ENCODE results near the gene INTS7. TPM values are rescaled to one million over a fixed set of nuclear protein-coding genes. Genes with fewer than 3 reads are reported as not detected.
"Not testable (repeated sequence)": the region's sequence is repeated elsewhere in the genome, so short reads cannot be mapped to it uniquely, and the experiment has no call there.

The INTS7 gene
- total and polyA plus RNA-seq, 2 donors from 2014 or later: 5.1 to 9.8 TPM

DNA sequence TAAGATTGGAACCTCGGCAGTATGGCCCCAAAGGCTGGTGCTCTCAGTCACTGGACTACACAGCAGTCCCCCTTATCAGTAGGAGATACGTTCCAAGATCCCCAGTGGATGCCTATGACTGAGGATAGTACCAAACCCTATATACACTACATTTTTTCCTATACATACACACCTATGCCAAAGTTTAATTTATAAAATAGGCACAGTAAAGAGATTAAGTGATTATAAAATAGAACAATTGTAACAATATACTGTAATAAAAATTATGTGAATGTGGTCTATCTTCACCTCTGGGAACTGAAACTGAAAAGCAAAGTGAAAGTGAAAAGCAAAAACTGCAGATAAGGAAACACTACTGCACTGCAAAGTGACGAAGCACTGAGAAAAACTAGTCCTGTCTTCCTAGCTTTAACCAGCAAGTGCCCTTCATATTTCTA lies 96.8 kb downstream of the INTS7 start:
- TF ChIP-seq, protein P1, sequence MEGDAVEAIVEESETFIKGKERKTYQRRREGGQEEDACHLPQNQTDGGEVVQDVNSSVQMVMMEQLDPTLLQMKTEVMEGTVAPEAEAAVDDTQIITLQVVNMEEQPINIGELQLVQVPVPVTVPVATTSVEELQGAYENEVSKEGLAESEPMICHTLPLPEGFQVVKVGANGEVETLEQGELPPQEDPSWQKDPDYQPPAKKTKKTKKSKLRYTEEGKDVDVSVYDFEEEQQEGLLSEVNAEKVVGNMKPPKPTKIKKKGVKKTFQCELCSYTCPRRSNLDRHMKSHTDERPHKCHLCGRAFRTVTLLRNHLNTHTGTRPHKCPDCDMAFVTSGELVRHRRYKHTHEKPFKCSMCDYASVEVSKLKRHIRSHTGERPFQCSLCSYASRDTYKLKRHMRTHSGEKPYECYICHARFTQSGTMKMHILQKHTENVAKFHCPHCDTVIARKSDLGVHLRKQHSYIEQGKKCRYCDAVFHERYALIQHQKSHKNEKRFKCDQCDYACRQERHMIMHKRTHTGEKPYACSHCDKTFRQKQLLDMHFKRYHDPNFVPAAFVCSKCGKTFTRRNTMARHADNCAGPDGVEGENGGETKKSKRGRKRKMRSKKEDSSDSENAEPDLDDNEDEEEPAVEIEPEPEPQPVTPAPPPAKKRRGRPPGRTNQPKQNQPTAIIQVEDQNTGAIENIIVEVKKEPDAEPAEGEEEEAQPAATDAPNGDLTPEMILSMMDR (IDR thresholded peaks at IDR 0.05; ENCODE audit: borderline replicate concordance, extremely low read depth, insufficient read depth): no peak
- Histone ChIP-seq H3K9ac (ENCODE audit: low read length in 3 of 3) (no peak overlapping the region), H3K4me1 (ENCODE audit: control insufficient read depth in 2 of 3, insufficient read depth in 2 of 3, low read depth in 1 of 3, low read length in 3 of 3) (peaks cover 0 to 2% (median 0%) of the 10 kb centered on the region in 3 donors), H3K4me3 (ENCODE audit: low read length in 3 of 3) (peak overlapping the region in 2 of 3 donors; percentile 14 to 55), H3K27ac (ENCODE audit: low read depth in 2 of 2, low read length in 2 of 2) (no peak overlapping the region), H3K9me3 (ENCODE audit: control insufficient read depth in 2 of 3, insufficient read depth in 1 of 3, low read length in 3 of 3) (no peaks in the 10 kb centered on the region), H3K36me3 (ENCODE audit: control insufficient read depth in 2 of 3, insufficient read depth in 3 of 3, low read length in 3 of 3) (peaks cover 0 to 4% (median 0%) of the 10 kb centered on the region in 3 donors), H3K27me3 (ENCODE audit: control insufficient read depth, insufficient read depth, low read length) (no peaks in the 10 kb centered on the region)
- intact Hi-C loops (cut with DNase I): no loop called here
- FAIRE-seq (no peak), DNase-seq (no peak)

DNA sequence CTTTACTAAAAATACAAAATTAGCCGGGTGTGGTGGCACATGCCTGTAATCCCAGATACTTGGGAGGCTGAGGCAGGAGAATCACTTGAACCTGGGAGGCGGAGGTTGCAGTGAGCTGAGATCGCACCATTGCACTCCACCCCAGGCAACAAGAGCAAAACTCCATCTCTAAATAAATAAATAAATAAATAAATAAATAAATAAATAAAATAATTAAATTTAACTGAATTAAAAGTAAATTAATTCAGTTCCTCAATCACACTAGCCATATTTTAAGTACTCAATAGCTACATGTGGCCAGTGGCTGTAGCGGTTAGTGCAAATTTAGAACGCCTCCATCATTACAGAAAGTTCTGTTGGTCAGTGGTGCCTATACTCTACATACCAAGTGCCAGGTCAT lies 97.9 kb downstream of the INTS7 start:
- H3K9ac ChIP-seq (ENCODE audit: low read length in 3 of 3); H3K4me1 ChIP-seq (ENCODE audit: control insufficient read depth in 2 of 3, insufficient read depth in 2 of 3, low read depth in 1 of 3, low read length in 3 of 3); H3K4me3 ChIP-seq (ENCODE audit: low read length in 3 of 3); H3K9me3 ChIP-seq (ENCODE audit: control insufficient read depth in 2 of 3, insufficient read depth in 1 of 3, low read length in 3 of 3); intact Hi-C loops (cut with DNase I); FAIRE-seq; DNase-seq; H3K36me3 ChIP-seq (ENCODE audit: control insufficient read depth in 2 of 3, insufficient read depth in 3 of 3, low read length in 3 of 3); H3K27me3 ChIP-seq (ENCODE audit: control insufficient read depth, insufficient read depth, low read length); H3K27ac ChIP-seq (ENCODE audit: low read depth in 2 of 2, low read length in 2 of 2): not testable (repeated sequence)

DNA sequence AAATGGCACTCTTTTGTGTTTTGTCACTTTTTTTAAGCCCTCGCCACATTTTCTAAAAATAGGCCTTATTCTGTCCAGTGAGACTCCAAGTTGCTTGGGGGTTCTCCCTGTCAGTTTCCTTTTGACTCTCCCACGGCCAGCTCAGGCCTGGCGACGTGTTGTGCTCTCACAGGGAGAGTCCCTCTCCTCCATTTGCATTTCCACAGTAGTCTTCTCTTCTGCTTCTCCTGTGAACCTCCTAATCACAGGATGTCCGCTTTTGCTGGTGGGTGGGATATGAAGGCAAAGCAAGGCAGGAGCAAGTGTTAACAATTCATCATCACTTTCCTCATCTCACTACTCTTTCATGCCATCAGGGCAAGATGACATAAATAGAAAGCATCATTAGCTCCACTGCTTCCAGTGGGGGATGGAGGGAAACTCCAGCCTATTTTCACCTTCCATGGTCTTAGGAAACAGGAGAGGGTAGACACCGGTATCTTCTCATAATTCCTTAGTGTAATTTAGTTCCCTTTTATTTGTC lies 99.8 kb downstream of the INTS7 start:
- H3K4me3 ChIP-seq (ENCODE audit: low read length in 3 of 3): no peak overlapping the region
- H3K9ac ChIP-seq (ENCODE audit: low read length in 3 of 3): no peak overlapping the region
- FAIRE-seq (no peak), DNase-seq (no peak)
- H3K27ac ChIP-seq (ENCODE audit: low read depth in 2 of 2, low read length in 2 of 2): no peak overlapping the region
- no peaks in the 10 kb centered on the region for H3K27me3 ChIP-seq (ENCODE audit: control insufficient read depth, insufficient read depth, low read length)
- TF ChIP-seq, protein P1 (IDR thresholded peaks at IDR 0.05; ENCODE audit: borderline replicate concordance, extremely low read depth, insufficient read depth): no peak
- no peaks in the 10 kb centered on the region for H3K9me3 ChIP-seq (ENCODE audit: control insufficient read depth in 2 of 3, insufficient read depth in 1 of 3, low read length in 3 of 3)
- no peaks in the 10 kb centered on the region for H3K36me3 ChIP-seq (ENCODE audit: control insufficient read depth in 2 of 3, insufficient read depth in 3 of 3, low read length in 3 of 3)
- H3K4me1 ChIP-seq (ENCODE audit: control insufficient read depth in 2 of 3, insufficient read depth in 2 of 3, low read depth in 1 of 3, low read length in 3 of 3): peaks cover 0 to 2% (median 0%) of the 10 kb centered on the region in 3 donors
- intact Hi-C loops (cut with DNase I): no loop called here

DNA sequence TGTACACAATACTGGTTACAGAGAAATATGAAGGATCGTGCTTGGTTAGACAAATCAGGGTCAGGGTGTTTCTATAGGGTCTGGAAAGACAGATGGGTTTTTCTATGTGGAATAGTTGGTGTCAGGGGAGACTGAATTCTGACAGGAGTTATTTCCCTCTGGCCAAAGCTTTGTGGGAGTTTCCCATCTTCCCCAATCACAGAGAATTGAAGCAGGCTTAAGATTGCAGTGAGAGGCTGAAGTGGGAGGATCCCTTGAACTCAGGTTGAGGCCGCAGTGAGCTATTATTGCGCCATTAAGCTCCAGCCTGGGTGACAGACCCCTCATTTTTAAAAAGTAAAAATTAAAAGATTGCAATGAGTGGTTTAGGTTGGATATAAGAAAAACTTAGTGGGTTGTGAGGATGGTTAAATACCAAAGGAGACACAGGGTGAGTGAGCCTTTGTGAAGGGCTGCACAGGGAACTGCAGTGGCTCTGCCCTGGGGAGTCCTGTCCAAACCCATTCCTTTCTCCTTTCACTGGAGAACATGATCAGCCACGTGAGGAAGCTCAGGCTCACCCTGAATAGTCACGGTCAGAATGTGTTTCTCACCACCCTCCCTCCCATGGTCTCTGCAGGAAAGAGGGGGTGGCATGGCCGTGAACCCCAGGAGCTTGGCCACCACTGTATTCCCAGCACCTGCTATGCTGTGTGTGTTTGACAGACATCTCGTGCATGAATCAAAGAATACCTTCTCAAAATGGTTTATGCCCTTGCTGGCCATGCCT lies 101.2 kb downstream of the INTS7 start:
- no peaks in the 10 kb centered on the region for H3K4me1 ChIP-seq (ENCODE audit: control insufficient read depth in 2 of 3, insufficient read depth in 2 of 3, low read depth in 1 of 3, low read length in 3 of 3)
- H3K9ac ChIP-seq (ENCODE audit: low read length in 3 of 3): no peak overlapping the region
- no peak overlapping the region for H3K27ac ChIP-seq (ENCODE audit: low read depth in 2 of 2, low read length in 2 of 2)
- H3K9me3 ChIP-seq (ENCODE audit: control insufficient read depth in 2 of 3, insufficient read depth in 1 of 3, low read length in 3 of 3): no peaks in the 10 kb centered on the region
- TF ChIP-seq, protein P1 (IDR thresholded peaks at IDR 0.05; ENCODE audit: borderline replicate concordance, extremely low read depth, insufficient read depth): no peak
- no peaks in the 10 kb centered on the region for H3K36me3 ChIP-seq (ENCODE audit: control insufficient read depth in 2 of 3, insufficient read depth in 3 of 3, low read length in 3 of 3)
- DNase-seq (no peak), FAIRE-seq (no peak)
- intact Hi-C loops (cut with DNase I): no loop called here
- H3K27me3 ChIP-seq (ENCODE audit: control insufficient read depth, insufficient read depth, low read length): no peaks in the 10 kb centered on the region
- H3K4me3 ChIP-seq (ENCODE audit: low read length in 3 of 3): no peak overlapping the region

All from kidney (tissue), 14 donors.